OCI-LY1 (cell line): ENCODE measurements around the gene PRKG1.

Experiments
- H2AFZ ChIP-seq: fragments of 200-600 bp; sonication (generic), shearing (Covaris generic); 2 replicates; pipeline ENCODE4 v1.6.0; 2014; ENCODE audit warnings: antibody characterized with exemption, mild to moderate bottlenecking, low read length
- H3F3A ChIP-seq: fragments of 200-600 bp; sonication (generic), shearing (Covaris generic); 2 replicates; pipeline ENCODE4 v1.6.0; 2014; ENCODE audit warnings: mild to moderate bottlenecking, antibody characterized with exemption, low read length, moderate library complexity; ENCODE audit not compliant: insufficient read depth
- H3K27ac ChIP-seq: fragments of 200-600 bp; sonication (generic); 2 replicates; pipeline ENCODE4 v1.5.1; 2014; ENCODE audit warnings: low read length, mixed run types, mild to moderate bottlenecking, low read depth; ENCODE audit not compliant: poor library complexity, severe bottlenecking
- H3K27me3 ChIP-seq: fragments of 200-600 bp; sonication (generic); 2 replicates; pipeline ENCODE4 v1.6.0; 2014; ENCODE audit warnings: antibody characterized with exemption, mild to moderate bottlenecking, low read length, moderate library complexity; ENCODE audit not compliant: insufficient read depth
- H3K36me3 ChIP-seq: fragments of 200-600 bp; sonication (generic); 2 replicates; pipeline ENCODE4 v1.6.1; 2014; ENCODE audit warnings: mild to moderate bottlenecking, antibody characterized with exemption, low read length, moderate library complexity, mixed read lengths; ENCODE audit not compliant: insufficient read depth
- H3K4me1 ChIP-seq: fragments of 200-600 bp; sonication (generic); 2 replicates; pipeline ENCODE4 v1.5.1; 2014; ENCODE audit warnings: mild to moderate bottlenecking, low read length, moderate library complexity; ENCODE audit not compliant: insufficient read depth, severe bottlenecking
- H3K4me2 ChIP-seq: fragments of 200-600 bp; sonication (generic), shearing (Covaris generic); 2 replicates; pipeline ENCODE4 v1.6.1; 2014; ENCODE audit warnings: low read length
- H3K4me3 ChIP-seq: fragments of 200-600 bp; sonication (generic); 2 replicates; pipeline ENCODE4 v1.5.1; 2014; ENCODE audit warnings: low read length, low read depth, mild to moderate bottlenecking, mixed read lengths; ENCODE audit not compliant: poor library complexity, severe bottlenecking
- H3K79me2 ChIP-seq: fragments of 200-600 bp; shearing (Covaris generic); 2 replicates; pipeline ENCODE4 v1.6.1; 2016; ENCODE audit warnings: mixed run types, low read length, mixed read lengths; ENCODE audit not compliant: insufficient read depth
- H3K9ac ChIP-seq: fragments of 200-600 bp; sonication (generic), shearing (Covaris generic); 2 replicates; pipeline ENCODE4 v1.6.1; 2014; ENCODE audit warnings: mild to moderate bottlenecking, low read length, mixed read lengths
- H3K9me2 ChIP-seq: fragments of 200-600 bp; sonication (generic), shearing (Covaris generic); 2 replicates; pipeline ENCODE4 v1.6.1; 2014; ENCODE audit warnings: low read depth, mild to moderate bottlenecking, low read length, mixed read lengths
- H3K9me3 ChIP-seq: fragments of 200-600 bp; shearing (Covaris generic); 2 replicates; pipeline ENCODE4 v1.6.1; 2014; ENCODE audit warnings: low read length, mixed read lengths
- H4K20me1 ChIP-seq: fragments of 200-600 bp; sonication (generic), shearing (Covaris generic); 2 replicates; pipeline ENCODE4 v1.6.0; 2016; ENCODE audit warnings: mild to moderate bottlenecking, low read length; ENCODE audit not compliant: insufficient read depth
- CTCF ChIP-seq: fragments of 200-600 bp; sonication (generic), shearing (Covaris generic); IDR thresholded peaks from 2 replicates; pipeline ENCODE4 v1.5.1; 2017; ENCODE audit warnings: mild to moderate bottlenecking, antibody characterized with exemption, low read length, moderate library complexity, mixed read lengths
- EZH2 ChIP-seq: fragments of 200-600 bp; sonication (generic), shearing (Covaris generic); IDR thresholded peaks from 2 replicates; pipeline ENCODE4 v1.8.0; 2017; ENCODE audit warnings: borderline replicate concordance, mixed run types, mild to moderate bottlenecking, antibody characterized with exemption, low read length, moderate library complexity, mixed read lengths

Gene PRKG1

GRCh38 chr10:51416494-51416893 is 342.2 kb downstream of the PRKG1 start:
- no peak for TF ChIP-seq EZH2
- TF ChIP-seq CTCF, result no peak
- Histone ChIP-seq H3K4me1 (no peaks in the 10 kb centered on the region), H3K9ac (no peak overlapping the region), H3K9me3 (no peaks in the 10 kb centered on the region), H3K4me2 (no peak overlapping the region), H3K27me3 (no peaks in the 10 kb centered on the region), H3K4me3 (no peak overlapping the region), H3K79me2 (no peaks in the 10 kb centered on the region), H3K27ac (no peak overlapping the region), H3K36me3 (no peaks in the 10 kb centered on the region), H3F3A (no peaks in the 10 kb centered on the region), H3K9me2 (no peaks in the 10 kb centered on the region), H4K20me1 (no peaks in the 10 kb centered on the region), H2AFZ (no peak overlapping the region)

GRCh38 chr10:51419196-51420093 is 345.2 kb downstream of the PRKG1 start:
- H2AFZ ChIP-seq, result no peak overlapping the region
- TF ChIP-seq EZH2 (no peak), CTCF (no peak)
- H3K27ac ChIP-seq, result no peak overlapping the region

GRCh38 chr10:51421853-51422252 is 347.6 kb downstream of the PRKG1 start:
- H4K20me1 ChIP-seq, result no peaks in the 10 kb centered on the region
- no peaks in the 10 kb centered on the region for H3K27me3 ChIP-seq
- no peaks in the 10 kb centered on the region for H3K9me3 ChIP-seq
- no peaks in the 10 kb centered on the region for H3K79me2 ChIP-seq
- no peak overlapping the region for H3K9ac ChIP-seq
- no peak overlapping the region for H3K4me2 ChIP-seq
- H3K4me3 ChIP-seq, result no peak overlapping the region
- H3K27ac ChIP-seq, result no peak overlapping the region
- H3K4me1 ChIP-seq, result no peaks in the 10 kb centered on the region
- no peaks in the 10 kb centered on the region for H3F3A ChIP-seq
- TF ChIP-seq EZH2 (no peak), CTCF (no peak)
- H3K36me3 ChIP-seq, result no peaks in the 10 kb centered on the region
- no peak overlapping the region for H2AFZ ChIP-seq
- H3K9me2 ChIP-seq, result no peaks in the 10 kb centered on the region

More at GRCh38 chr10:51419196-51420093, 345.2 kb downstream of the PRKG1 start:
- H3K36me3 ChIP-seq, result no peaks in the 10 kb centered on the region
- H3K9ac ChIP-seq, result no peak overlapping the region
- H3K27me3 ChIP-seq, result no peaks in the 10 kb centered on the region
- H3K9me3 ChIP-seq, result no peaks in the 10 kb centered on the region
- no peaks in the 10 kb centered on the region for H3K79me2 ChIP-seq
- H3K9me2 ChIP-seq, result no peaks in the 10 kb centered on the region
- H3F3A ChIP-seq, result no peaks in the 10 kb centered on the region
- no peaks in the 10 kb centered on the region for H4K20me1 ChIP-seq
- no peak overlapping the region for H3K4me2 ChIP-seq
- no peak overlapping the region for H3K4me3 ChIP-seq
- no peaks in the 10 kb centered on the region for H3K4me1 ChIP-seq
